Right lobe of liver (tissue), 4 donors: ENCODE results near the gene C6orf141.

ENCODE experiments used
- POLR2A ChIP-seq: fragments of 450-650 bp; IDR thresholded peaks from one replicate; pipeline ENCODE4 v1.6.1; 2017; ENCODE audit warnings: antibody characterized with exemption, mild to moderate bottlenecking
- TF ChIP-seq, protein P1 (sequence below), 4 donors: fragments of 200-600 bp in 3 of 4; fragments of 450-650 bp in 1 of 4; IDR thresholded peaks; one replicate each; pipeline versions ENCODE4 v1.5.1 to v1.8.0; 2016 to 2022; ENCODE audit warnings: antibody characterized with exemption in 4 of 4, mild to moderate bottlenecking in 2 of 4
- donor health status: DM: no; HTN: no; CAD: no.
- donor health status: DM: no; HTN: no; CAD: no.
- donor health status: DM: no; HTN: yes; CAD: no.

GRCh38 chr6:49526598-49526997 lies 23.9 kb upstream of the C6orf141 start:
- TF ChIP-seq, protein P1, sequence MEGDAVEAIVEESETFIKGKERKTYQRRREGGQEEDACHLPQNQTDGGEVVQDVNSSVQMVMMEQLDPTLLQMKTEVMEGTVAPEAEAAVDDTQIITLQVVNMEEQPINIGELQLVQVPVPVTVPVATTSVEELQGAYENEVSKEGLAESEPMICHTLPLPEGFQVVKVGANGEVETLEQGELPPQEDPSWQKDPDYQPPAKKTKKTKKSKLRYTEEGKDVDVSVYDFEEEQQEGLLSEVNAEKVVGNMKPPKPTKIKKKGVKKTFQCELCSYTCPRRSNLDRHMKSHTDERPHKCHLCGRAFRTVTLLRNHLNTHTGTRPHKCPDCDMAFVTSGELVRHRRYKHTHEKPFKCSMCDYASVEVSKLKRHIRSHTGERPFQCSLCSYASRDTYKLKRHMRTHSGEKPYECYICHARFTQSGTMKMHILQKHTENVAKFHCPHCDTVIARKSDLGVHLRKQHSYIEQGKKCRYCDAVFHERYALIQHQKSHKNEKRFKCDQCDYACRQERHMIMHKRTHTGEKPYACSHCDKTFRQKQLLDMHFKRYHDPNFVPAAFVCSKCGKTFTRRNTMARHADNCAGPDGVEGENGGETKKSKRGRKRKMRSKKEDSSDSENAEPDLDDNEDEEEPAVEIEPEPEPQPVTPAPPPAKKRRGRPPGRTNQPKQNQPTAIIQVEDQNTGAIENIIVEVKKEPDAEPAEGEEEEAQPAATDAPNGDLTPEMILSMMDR (IDR thresholded peaks at IDR 0.05) = no peak
- TF ChIP-seq POLR2A = no peak
